Esophagus muscularis mucosa (tissue), 4 donors: ENCODE measurements around the gene CROCC. TPM values are rescaled to one million over a fixed set of nuclear protein-coding genes. Genes with fewer than 3 reads are reported as not detected.
A peak's percentile ranks its signal among the peaks of the same experiment; 100 is the strongest.

Experiments
- DNase-seq: peaks from one replicate; pipeline ENCODE4 v3.0.0-alpha.2; 2017; ENCODE audit errors: extremely low spot score
- H3K27ac ChIP-seq, 4 donors: fragments of 200-600 bp; sonication (generic); replicated peaks in 1 of 4; 1 replicate in 3 of 4; 2 replicates in 1 of 4; pipeline ENCODE4 v1.5.1; 2016 to 2019; ENCODE audit warnings: mild to moderate bottlenecking in 1 of 4
- H3K27me3 ChIP-seq, 4 donors: fragments of 200-600 bp; sonication (generic); one replicate each; pipeline versions ENCODE4 v1.5.1 to v1.6.0; 2016 to 2019
- H3K36me3 ChIP-seq, 4 donors: fragments of 200-600 bp; sonication (generic); one replicate each; pipeline ENCODE4 v1.5.1; 2016 to 2019
- H3K4me1 ChIP-seq, 4 donors: fragments of 200-600 bp; sonication (generic); one replicate each; pipeline ENCODE4 v1.5.1; 2016 to 2019
- H3K4me3 ChIP-seq, 4 donors: fragments of 200-600 bp; sonication (generic); 1 replicate in 2 of 4; 2 replicates in 2 of 4; pipeline ENCODE4 v1.5.1; 2016 to 2019; ENCODE audit warnings: mild to moderate bottlenecking in 4 of 4, moderate library complexity in 1 of 4
- H3K9me3 ChIP-seq, 4 donors: fragments of 200-600 bp; sonication (generic); 1 replicate in 3 of 4; 2 replicates in 1 of 4; pipeline ENCODE4 v1.5.1; 2016 to 2019
- CTCF ChIP-seq, 3 experiments: fragments of 200-600 bp in 2 of 3; fragments of 450-650 bp in 1 of 3; sonication (generic) in 2 of 3; IDR thresholded peaks; one replicate each; pipeline ENCODE4 v1.5.1; 2017 to 2019; ENCODE audit warnings: antibody characterized with exemption in 3 of 3, mild to moderate bottlenecking in 2 of 3, moderate library complexity in 1 of 3
- EP300 ChIP-seq: sonication (generic); formaldehyde crosslinking; IDR thresholded peaks from one replicate; pipeline ENCODE4 v1.6.1; 2017; ENCODE audit warnings: antibody characterized with exemption
- POLR2A ChIP-seq: fragments of 450-650 bp; IDR thresholded peaks from one replicate; pipeline ENCODE4 v1.6.1; 2017; ENCODE audit warnings: antibody characterized with exemption, moderate library complexity, mild to moderate bottlenecking, low read depth
- POLR2AphosphoS5 ChIP-seq, 2 donors: sonication (generic); formaldehyde crosslinking; IDR thresholded peaks; one replicate each; pipeline ENCODE4 v1.6.1; 2017; ENCODE audit warnings: antibody characterized with exemption in 2 of 2
- WGBS: methylation state at CpG from one replicate; pipeline ENCODE4 v1.1.5; 2018; 5-methylcytosine and 5-hydroxymethylcytosine counted together
- intact Hi-C: fragments of 100-400 bp; cut with DNase I; formaldehyde crosslinking; loops from one replicate; pipeline ENCODE4 v1.15.1; 2023
- total RNA-seq, 4 donors: library from RNA; depleted of rRNA; stranded (reverse); fragments of >200 nt; gene quantifications; one replicate each; pipeline versions ENCODE4 v1.1.0 to v1.2.1, GENCODE V29; 2016

CROCC gene
- total RNA-seq, 4 donors from 2014 or later = 17.6 to 36.3 (median 23.0) TPM

- TF ChIP-seq POLR2A (no peak), CTCF (IDR thresholded peaks at IDR 0.05) (no peak)
- H3K4me3 ChIP-seq = no peak overlapping the region
- no peaks in the 10 kb centered on the region for H3K9me3 ChIP-seq
- WGBS = 75% methylated on average over 2 of the region's 14 CpGs
- H3K27ac ChIP-seq = no peak overlapping the region
- H3K27me3 ChIP-seq = peaks cover 0 to 14% (median 4%) of the 10 kb centered on the region in 4 donors
- peaks cover 13 to 40% (median 33%) of the 10 kb centered on the region in 4 donors for H3K4me1 ChIP-seq
- intact Hi-C loops = no loop called here
- DNase-seq = no peak
- peaks cover 0 to 14% (median 5%) of the 10 kb centered on the region in 4 donors for H3K36me3 ChIP-seq
Measured at GRCh38 chr1:16975211-16975610, 53.5 kb downstream of the CROCC start.

GRCh38 chr1:16975838-16976237 lies 54.1 kb downstream of the CROCC start:
- peaks cover 0 to 8% (median under 1%) of the 10 kb centered on the region in 4 donors for H3K36me3 ChIP-seq
- peaks cover 0 to 20% (median 6%) of the 10 kb centered on the region in 4 donors for H3K27me3 ChIP-seq
- intact Hi-C loops = no loop called here
- H3K4me3 ChIP-seq = no peak overlapping the region
- peaks cover 14 to 46% (median 39%) of the 10 kb centered on the region in 4 donors for H3K4me1 ChIP-seq
- H3K27ac ChIP-seq = no peak overlapping the region
- 82% methylated on average over 13 of the region's 14 CpGs for WGBS
- no peak for DNase-seq
- no peaks in the 10 kb centered on the region for H3K9me3 ChIP-seq
- no peak for TF ChIP-seq POLR2A
- no peak for TF ChIP-seq POLR2AphosphoS5 (IDR thresholded peaks at IDR 0.05)
- no peak for TF ChIP-seq EP300
- no peak for TF ChIP-seq CTCF (IDR thresholded peaks at IDR 0.05)

- Histone ChIP-seq H3K27me3 (peaks cover 0 to 27% (median 6%) of the 10 kb centered on the region in 4 donors), H3K4me1 (peaks cover 14 to 46% (median 36%) of the 10 kb centered on the region in 4 donors), H3K27ac (no peak overlapping the region), H3K9me3 (no peaks in the 10 kb centered on the region), H3K4me3 (no peak overlapping the region), H3K36me3 (no peaks in the 10 kb centered on the region)
- no peak for TF ChIP-seq POLR2A
- WGBS = 84% methylated on average over 14 of the region's 16 CpGs
- intact Hi-C loops = no loop called here
- no peak for DNase-seq
Measured at GRCh38 chr1:16976966-16977365, 55.2 kb downstream of the CROCC start.

GRCh38 chr1:16977377-16977776 lies 55.6 kb downstream of the CROCC start:
- peaks cover 14 to 42% (median 34%) of the 10 kb centered on the region in 4 donors for H3K4me1 ChIP-seq
- no peak for DNase-seq
- H3K27me3 ChIP-seq = peaks cover 0 to 27% (median 6%) of the 10 kb centered on the region in 4 donors
- H3K9me3 ChIP-seq = no peaks in the 10 kb centered on the region
- 90% methylated on average over 5 of the region's 5 CpGs for WGBS
- no peak overlapping the region for H3K27ac ChIP-seq
- intact Hi-C loops = no loop called here
- H3K4me3 ChIP-seq = no peak overlapping the region
- no peaks in the 10 kb centered on the region for H3K36me3 ChIP-seq
- TF ChIP-seq POLR2AphosphoS5 (IDR thresholded peaks at IDR 0.05) (no peak), EP300 (no peak), CTCF (IDR thresholded peaks at IDR 0.05) (no peak), POLR2A (no peak)

- H3K4me1 ChIP-seq = peaks cover 14 to 42% (median 33%) of the 10 kb centered on the region in 4 donors
- TF ChIP-seq EP300 (no peak), CTCF (IDR thresholded peaks at IDR 0.05) (no peak), POLR2AphosphoS5 (IDR thresholded peaks at IDR 0.05) (no peak), POLR2A (no peak)
- H3K27ac ChIP-seq = peak overlapping the region; percentile 65 to 77 (median 72)
- DNase-seq = no peak
- peaks cover 0 to 27% (median 6%) of the 10 kb centered on the region in 4 donors for H3K27me3 ChIP-seq
- peak overlapping the region in 1 of 4 donors; percentile 58 for H3K4me3 ChIP-seq
- intact Hi-C loops = no loop called here
- WGBS = 84% methylated on average over 3 of the region's 4 CpGs
- no peaks in the 10 kb centered on the region for H3K9me3 ChIP-seq
- no peaks in the 10 kb centered on the region for H3K36me3 ChIP-seq
Measured at GRCh38 chr1:16978139-16978538, 56.4 kb downstream of the CROCC start.
